NCI-H128 (cell line): ENCODE measurements around the gene BNC1.
"Not testable (repeated sequence)": the region's sequence is repeated elsewhere in the genome, so short reads cannot be mapped to it uniquely, and the experiment has no call there.

Source experiments
- DNase-seq: peaks from one replicate; lab custom pipeline; 2025; ENCODE audit not compliant: unreplicated experiment; lab: John Stamatoyannopoulos, UW

The BNC1 gene

DNA sequence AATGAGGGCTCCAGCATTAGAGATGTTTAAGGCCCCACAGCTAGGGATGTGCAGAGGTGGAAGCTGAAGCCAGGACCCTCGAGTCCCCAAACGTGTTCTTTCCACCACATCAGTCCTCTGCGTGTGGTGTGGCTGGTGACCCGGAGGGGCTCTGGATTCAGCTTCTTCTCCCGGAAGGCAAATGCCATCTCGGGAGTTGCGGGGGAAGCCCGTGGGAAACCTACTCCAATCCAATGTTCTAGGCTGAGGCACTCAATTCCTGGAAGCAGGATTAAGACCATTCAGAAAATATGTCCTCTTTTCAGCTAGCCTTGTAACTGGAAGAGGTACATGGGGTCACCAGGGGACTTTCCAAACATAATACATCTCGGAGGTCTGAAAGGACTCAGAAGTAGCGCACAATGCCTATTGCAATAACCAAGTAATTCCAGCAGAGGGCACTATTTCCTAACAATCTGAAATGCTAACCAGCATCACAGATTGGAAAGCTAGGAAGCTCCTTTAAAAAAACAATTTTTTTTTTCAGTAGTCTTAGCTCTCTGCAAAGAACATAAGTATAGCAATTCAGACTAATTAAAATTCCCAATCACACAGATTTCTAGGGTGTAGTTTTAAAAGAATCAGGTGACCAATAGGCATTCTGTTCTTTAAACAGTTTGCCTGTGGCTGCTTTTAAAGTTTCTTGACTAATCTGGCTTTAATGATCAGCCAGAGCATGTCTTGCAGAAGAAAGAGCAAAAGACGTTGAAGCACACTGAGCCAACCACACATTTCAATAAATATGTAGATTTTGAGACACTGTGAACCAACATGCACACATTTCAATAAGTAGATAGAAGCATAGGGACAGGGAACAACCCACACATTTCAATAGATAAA lies 36.1 kb downstream of the BNC1 start:
- DNase-seq = peak; percentile 19

DNA sequence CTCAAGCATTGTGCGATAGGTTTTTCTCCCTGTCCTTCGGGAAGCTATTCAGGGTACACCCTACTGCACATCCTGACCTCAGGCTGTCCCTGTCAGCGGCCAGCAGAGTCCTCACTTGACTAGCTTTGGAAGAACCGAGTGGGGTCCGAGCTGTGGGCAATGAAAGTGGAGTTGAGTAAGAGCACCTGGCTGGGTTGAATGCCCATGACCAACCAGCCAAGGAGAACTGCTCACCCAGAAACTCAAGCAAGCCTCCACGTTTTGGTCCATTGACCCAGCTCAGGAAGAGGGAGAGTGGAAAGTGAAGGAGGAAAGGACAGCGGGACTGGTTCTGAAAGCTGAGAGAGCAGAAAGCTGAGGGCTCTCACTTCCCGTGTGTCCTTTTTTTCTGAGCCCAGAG lies 40.8 kb downstream of the BNC1 start:
- DNase-seq = no peak

GRCh38 chr15:83230242-83230641 lies 54.2 kb downstream of the BNC1 start:
- DNase-seq = no peak

GRCh38 chr15:83225449-83225848 lies 59.0 kb downstream of the BNC1 start:
- DNase-seq = no peak

DNA sequence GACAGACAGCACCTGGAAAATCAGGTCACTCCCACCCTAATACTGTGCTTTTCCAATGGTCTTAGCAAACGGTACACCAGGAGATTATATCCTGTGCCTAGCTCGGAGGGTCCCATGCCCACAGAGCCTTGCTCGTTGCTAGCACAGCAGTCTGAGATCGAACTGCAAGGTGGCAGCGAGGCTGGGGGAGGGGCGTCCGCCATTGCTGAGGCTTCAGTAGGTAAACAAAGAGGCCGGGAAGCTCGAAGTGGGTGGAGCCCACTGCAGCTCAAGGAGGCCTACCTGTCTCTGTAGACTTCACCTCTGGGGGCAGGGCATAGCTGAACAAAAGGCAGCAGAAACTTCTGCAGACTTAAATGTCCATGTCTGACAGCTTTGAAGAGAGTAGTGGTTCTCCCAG lies 62.7 kb downstream of the BNC1 start:
- DNase-seq = not testable (repeated sequence)

DNA sequence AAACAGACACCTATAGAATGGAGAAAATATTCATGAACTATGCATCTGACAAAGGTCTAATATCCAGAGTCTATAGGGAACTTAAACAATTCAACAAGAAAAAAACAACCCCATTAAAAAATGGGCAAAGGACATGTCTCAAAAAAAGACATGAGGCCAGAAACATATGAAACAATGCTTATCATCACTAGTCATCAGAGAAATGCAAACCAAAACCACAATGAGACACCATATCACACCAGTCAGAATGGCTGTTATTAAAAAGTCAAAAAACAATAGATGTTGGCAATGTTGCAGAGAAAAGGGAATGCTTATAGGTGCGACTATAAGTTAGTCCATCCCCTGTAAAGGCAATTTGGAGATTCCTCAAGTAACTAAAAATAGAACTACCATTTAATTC lies 65.4 kb downstream of the BNC1 start:
- DNase-seq = no peak

DNA sequence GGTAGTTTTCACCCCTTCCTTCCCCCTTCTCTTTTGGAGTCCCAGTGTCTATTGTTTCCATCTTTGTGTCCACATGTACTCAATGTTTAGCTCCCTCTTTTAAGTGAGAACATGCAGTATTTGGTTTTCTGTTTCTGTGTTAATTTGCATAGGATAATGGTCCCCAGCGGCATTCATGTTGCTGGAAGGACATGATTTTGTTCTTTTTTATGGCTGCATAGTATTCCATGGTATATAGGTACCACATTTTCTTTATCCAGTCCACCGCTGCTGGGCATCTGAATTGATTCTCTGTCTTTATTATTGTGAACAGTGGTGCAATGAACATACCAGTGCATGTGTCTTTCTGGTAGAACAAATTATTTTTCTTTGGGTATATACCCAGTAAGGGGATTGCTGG lies 69.2 kb downstream of the BNC1 start:
- no peak for DNase-seq

GRCh38 chr15:83210619-83211018 lies 73.8 kb downstream of the BNC1 start:
- no peak for DNase-seq

- DNase-seq = no peak
Measured at GRCh38 chr15:83209333-83209732, 75.1 kb downstream of the BNC1 start.

GRCh38 chr15:83208367-83208661 lies 76.2 kb downstream of the BNC1 start:
- no peak for DNase-seq

GRCh38 chr15:83207660-83208366 lies 76.7 kb downstream of the BNC1 start, which contains the start of gene HDGFL3:
Gene HDGFL3, minus strand, starts transcription at chr15:83207823. Its CDS starts 409 bp downstream, at chr15:83207414.
- DNase-seq = no peak

GRCh38 chr15:83207009-83207659 lies 77.3 kb downstream of the BNC1 start:
- DNase-seq = no peak

- DNase-seq = no peak
Measured at GRCh38 chr15:83206526-83207008, 77.9 kb downstream of the BNC1 start.
